Measurements from ENCODE around the gene SH3GL1.

DNA sequence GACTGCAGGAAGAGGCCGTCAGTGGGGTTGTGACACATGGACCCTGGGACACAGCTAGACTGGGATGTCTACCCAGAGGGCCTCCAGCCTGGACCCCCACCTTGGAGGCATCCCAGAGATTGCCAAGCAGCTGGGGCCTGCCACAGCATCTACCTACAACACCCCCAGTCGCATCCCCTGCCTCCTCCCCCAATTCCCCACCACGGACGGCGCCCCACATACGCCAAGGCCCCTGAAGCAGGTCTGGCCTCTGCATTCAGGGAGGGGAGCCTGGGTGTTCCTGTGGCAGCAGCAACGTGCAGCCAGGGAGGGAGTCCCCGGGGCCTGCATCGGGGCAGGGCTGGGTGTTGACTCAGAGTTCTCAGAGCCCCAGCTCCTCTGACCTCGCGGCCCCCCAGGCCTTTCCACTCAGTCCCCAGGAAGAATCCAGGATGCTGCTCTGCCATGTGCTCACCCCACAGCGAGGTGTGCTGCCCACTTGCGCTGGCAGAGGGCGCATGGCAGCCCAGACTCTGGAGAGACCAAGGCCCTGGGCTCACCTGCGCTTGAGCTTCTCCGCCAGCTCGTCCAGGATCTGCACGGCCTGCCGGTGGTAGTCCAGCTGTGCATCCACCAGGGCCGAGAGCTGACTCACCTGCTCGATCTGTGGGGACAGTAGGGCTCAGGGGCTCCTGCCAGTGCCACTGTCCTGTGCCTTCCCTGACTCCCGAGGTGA, 37.4 kb downstream of the SH3GL1 start:
- TF ChIP-seq, protein P1, sequence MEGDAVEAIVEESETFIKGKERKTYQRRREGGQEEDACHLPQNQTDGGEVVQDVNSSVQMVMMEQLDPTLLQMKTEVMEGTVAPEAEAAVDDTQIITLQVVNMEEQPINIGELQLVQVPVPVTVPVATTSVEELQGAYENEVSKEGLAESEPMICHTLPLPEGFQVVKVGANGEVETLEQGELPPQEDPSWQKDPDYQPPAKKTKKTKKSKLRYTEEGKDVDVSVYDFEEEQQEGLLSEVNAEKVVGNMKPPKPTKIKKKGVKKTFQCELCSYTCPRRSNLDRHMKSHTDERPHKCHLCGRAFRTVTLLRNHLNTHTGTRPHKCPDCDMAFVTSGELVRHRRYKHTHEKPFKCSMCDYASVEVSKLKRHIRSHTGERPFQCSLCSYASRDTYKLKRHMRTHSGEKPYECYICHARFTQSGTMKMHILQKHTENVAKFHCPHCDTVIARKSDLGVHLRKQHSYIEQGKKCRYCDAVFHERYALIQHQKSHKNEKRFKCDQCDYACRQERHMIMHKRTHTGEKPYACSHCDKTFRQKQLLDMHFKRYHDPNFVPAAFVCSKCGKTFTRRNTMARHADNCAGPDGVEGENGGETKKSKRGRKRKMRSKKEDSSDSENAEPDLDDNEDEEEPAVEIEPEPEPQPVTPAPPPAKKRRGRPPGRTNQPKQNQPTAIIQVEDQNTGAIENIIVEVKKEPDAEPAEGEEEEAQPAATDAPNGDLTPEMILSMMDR (IDR thresholded peaks at IDR 0.05; ENCODE audit: insufficient read depth, low read depth, low read length), result no peak
- TF ChIP-seq EZH2 (IDR thresholded peaks at IDR 0.05; ENCODE audit: insufficient read depth, low read length), result no peak
